Stimulated activated CD4-positive, alpha-beta T cell treated with anti-CD3 and anti-CD28 coated beads, Interleukin-15, amount 100 ng/mL, for 48 hours (primary cell): ENCODE data around the gene ACOT2.
A peak's percentile ranks its signal among the peaks of the same experiment; 100 is the strongest.
"Not testable (repeated sequence)": the region's sequence is repeated elsewhere in the genome, so short reads cannot be mapped to it uniquely, and the experiment has no call there.

ENCODE experiments used
- DNase-seq, 2 donors: peaks; one replicate each; pipeline ENCODE4 v3.0.0-alpha.2; 2020; ENCODE audit warnings: low read depth in 2 of 2

Gene ACOT2

DNA sequence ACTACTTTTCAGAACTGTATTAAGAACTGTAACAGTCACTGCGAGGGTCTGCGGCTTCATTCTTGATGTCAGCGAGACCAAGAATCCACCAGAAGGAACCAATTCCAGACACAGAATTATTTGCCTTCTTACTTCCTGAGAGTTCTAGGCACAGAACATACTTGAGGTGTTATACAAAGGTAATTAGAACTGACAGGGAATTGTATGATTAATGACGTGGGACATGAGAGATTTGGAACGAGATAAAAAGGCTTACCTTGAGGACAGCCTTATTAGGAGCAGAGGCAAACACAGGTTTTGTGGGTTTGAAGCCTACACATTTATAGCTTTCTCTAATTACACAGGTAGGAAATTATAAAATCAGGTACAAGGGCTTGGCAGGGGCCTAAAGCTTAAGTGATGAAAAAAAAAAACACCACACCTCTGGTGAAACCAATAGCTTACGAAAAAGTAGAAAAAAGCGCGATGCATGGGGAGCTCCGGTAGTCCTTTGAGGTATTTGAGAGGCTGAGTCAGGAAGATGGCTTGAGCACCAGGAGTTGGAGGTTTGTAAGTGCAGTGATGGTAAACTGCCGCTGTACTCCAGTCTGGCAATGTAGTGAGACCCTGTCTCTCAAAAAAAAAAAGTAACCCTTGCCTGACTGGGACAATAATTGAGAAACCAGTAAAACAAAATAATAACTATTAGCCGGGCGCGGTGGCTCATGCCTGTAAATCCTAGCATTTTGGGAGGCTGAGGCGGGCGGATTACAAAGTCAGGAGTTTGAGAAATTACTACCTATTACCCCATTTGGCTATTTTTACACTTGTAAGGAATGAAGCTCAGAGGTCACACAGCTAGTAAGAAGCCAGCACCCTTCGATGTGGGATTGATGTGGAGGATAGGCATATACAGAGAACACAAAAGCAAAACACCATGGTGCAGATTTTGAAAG lies 795 bp upstream of the ACOT2 start:
- no peak for DNase-seq

DNA sequence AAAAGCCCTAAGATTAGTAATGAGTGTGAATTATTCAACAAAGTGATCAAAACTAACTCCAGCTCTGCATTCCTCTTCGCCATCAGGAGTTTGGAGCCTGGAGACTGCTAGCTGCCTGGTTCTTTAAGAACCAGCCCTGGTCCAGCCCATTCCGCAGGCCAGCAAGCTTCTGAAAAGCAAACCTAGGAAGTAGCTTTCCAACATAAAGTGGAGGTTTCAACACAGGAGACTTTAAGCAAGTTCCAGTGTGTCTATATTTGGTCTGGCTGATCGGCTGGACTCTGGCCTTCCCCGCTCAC lies 178 bp upstream of the ACOT2 start:
- DNase-seq, result not testable (repeated sequence)

DNA sequence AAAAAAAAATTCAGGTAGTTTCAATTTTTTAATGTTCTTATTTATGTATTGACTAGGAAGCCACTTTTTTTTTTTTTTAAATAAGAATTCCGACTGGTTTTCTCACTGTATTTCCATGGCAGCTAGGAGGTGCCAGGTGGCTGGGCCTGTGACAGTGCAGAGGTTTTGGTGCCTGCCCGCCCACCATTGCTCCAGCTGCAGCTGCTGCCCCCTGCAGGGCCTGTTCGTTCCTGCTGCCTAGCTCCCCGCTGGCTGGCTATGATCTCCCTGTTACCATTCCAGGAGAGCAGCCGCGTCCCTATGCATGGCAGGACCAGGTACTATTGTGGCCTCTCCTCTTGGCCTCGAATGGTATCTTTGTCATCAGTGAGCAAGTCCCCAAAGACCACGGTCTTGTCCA lies 1.9 kb downstream of the ACOT2 start:
- DNase-seq, result peak in 1 of 2 donors; percentile 50

DNA sequence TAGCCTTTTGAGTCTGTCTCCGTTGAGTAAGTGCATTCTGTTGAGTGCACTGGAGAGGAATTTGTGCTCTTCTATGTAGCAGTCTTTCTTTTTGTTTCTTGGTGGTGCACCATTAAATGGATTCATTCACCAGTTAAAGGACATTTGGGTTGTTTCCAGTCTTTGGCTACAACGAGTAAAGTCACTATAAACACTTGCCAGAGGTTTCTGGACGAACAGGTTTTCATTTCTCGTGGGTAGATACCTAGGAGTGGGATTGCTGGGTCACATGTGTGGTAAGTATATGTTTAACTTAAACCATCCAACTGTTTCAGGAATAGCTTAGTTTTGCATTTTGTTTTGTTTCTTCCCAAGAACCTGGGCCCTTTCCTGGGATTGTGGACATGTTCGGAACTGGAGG lies 4.0 kb downstream of the ACOT2 start:
- DNase-seq, result not testable (repeated sequence)

DNA sequence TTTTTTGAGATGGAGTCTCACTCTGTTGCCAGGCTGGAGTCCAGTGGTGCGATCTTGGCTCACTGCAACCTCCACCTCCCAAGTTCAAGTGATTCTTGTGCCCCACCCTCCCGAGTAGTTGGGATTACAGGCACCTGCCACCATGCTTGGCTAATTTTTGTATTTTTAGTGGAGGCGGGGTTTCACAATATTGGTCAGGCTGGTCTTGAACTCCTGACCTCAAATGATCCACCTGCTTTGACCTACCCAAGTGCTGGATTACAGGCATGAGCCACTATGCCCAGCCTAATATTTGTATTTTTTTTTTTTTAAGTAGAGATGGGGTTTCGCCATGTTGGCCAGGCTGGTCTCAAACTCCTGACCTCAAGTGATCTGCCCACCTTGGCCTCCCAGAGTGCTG lies 4.7 kb downstream of the ACOT2 start:
- DNase-seq, result not testable (repeated sequence)

DNA sequence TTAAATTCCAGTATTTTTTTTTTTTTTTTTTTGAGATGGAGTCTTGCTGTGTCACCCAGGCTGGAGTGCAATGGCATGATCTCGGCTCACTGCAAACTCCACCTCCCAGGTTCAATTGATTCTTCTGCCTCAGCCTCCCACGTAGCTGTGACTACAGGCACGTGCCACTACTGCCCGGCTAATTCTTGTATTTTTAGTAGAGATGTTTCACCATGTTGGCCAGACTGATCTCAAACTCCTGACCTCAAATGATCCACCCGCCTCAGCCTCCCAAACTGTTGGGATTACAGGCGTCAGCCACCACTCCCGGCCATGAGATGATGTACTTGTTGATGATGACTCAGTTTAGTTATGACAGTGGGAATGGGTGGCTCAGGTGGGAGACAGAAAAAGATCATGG lies 5.2 kb downstream of the ACOT2 start:
- DNase-seq, result not testable (repeated sequence)

DNA sequence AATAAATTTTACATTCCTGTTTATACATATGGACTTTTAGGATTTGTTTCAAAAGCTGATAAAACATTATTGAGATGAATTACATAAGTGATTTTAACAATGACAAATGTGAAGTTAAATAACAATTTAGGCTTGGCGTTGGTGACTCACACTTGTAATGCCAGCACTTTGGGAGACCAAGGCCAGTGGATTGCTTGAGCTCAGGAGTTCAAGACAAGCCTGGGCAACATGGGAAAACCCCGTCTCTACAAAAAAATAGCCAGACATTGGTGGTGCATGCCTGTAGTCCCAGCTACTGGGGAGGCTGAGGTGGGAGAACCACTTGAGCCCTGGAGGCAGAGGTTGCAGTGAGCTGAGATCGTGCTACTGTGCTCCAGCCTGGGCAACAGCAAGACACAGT lies 7.4 kb downstream of the ACOT2 start:
- no peak for DNase-seq

DNA sequence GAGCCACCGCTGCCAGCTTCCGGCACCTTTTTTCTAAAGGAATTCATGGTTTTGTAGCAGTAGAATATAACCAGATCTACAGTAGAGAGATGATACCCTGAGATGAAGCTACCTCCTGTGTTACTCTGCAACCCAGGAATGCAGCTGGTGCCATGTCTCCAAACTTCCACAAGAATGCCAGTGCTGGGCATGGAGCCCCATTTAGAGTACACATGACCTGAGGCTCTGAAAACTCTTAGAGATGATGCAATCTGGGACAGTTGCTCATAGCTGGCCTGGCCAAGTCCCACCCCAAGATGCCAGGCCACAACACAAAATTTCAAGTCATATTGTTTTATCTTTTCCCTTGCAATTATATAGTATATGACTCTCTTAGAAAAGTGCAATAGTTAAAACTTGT lies 8.2 kb downstream of the ACOT2 start:
- DNase-seq, result not testable (repeated sequence)

DNA sequence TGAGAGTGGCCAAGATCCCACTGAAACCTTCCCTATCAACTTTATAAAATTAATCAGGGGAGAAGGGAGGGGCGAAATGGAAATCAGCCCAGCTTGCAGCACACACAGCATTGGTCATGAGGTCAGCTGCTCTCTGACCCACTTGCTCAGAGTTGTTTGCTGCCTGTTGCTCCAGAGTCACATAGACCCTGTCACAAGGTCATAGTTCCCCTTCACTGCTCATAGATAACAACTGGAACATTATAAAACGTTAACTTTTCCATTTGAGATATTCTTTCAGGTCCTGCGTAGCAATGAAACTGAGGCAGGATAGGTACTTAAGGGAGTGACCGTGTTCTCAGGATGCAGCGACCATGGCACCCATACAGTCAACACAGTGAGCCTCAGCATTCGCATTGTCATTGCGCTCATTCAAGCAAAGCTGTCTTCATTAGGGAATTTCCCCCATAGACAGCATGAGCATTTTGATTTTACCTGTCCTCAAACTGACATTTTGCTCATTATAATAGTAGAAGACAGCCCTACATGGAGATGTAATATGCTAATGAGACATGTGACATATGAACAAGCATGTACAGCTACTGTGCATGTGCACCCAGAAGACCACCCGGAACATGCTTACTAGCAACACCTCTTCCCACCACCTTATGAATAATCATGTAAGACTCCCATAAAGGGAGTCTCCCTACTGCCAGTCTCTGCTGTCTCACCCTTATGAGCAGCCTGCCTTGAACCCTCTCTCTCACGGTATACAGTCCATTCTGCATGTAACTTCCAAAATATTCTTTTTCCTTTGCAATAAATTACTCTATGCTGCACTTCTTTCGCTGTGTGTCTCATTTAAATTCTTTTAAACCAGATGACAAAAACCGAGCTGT lies 13.3 kb downstream of the ACOT2 start:
- DNase-seq, result not testable (repeated sequence)

DNA sequence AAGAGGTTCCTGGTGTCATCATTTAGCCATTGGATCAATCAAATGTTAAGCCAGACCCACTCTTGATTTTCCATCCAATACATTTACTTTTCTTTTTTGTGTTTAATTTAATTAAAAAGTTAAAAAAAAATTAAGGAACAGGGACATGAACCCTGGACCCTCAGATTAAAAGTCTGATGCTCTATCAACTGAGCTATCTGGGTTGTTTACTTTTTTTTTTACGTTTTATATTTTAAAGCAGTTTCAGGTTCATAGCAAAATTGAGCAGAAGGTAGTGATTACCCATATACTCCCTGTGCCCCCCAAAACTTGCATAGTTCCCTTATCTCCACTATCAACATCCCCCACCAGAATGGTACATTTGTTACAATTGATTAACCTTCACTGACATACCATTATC lies 19.7 kb downstream of the ACOT2 start:
- DNase-seq, result no peak

DNA sequence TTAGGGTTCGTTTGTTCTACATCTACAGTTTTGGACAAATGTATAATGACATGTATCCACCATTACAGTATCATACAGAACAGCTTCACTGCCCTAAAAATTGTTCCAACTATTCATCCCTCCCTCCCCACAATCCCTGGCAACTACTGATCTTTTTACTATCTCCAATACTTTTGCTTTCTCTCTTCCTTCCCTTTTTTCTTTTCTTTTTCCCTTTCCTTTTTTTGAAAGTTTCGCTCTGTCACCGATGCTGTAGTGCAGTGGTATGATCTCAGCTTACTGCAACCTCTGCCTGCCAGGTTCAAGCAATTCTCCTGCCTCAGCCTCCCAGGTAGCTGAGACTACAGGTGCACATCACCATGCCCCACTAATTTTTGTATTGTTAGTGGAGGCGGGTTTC lies 20.1 kb downstream of the ACOT2 start:
- DNase-seq, result no peak

DNA sequence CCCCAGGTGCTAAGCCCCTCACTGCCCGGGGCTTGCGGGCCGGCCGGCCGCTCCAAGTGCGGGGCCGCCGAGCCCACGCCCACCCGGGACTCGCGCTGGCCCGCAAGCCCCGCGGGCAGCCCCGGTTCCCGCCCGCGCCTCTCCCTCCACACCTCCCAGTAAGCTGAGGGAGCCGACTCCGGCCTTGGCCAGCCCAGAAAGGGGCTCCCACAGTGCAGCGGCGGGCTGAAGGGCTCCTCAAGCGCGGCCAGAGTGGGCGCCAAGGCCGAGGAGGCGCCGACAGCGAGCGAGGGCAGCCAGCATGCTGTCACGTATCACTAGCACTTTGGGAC lies 21.6 kb downstream of the ACOT2 start:
- not testable (repeated sequence) for DNase-seq

DNA sequence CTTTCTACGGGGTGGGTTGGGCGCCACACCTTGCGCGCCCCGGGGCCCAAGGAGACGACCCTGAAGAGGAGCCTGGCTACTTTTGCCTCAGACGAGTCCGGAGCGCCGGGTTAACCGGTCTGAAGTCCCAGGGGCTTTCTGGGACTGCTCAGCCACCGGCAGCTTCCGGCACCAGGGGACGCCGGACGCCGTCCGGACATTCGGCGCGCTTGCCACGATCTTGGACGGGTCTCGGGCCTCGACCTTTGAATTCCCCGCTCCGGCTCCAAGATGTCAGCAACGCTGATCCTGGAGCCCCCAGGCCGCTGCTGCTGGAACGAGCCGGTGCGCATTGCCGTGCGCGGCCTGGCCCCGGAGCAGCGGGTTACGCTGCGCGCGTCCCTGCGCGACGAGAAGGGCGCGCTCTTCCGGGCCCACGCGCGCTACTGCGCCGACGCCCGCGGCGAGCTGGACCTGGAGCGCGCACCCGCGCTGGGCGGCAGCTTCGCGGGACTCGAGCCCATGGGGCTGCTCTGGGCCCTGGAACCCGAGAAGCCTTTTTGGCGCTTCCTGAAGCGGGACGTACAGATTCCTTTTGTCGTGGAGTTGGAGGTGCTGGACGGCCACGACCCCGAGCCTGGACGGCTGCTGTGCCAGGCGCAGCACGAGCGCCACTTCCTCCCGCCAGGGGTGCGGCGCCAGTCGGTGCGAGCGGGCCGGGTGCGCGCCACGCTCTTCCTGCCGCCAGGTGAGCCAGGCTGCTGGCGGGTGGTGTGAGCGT lies 22.9 kb downstream of the ACOT2 start, which contains the start of gene ACOT4:
TSS of gene ACOT4 (plus strand) at position 184 of the 760 bp plus-strand sequence. CDS start at position 271, 87 bp downstream.
- DNase-seq, result peak in 1 of 2 donors; percentile 26

DNA sequence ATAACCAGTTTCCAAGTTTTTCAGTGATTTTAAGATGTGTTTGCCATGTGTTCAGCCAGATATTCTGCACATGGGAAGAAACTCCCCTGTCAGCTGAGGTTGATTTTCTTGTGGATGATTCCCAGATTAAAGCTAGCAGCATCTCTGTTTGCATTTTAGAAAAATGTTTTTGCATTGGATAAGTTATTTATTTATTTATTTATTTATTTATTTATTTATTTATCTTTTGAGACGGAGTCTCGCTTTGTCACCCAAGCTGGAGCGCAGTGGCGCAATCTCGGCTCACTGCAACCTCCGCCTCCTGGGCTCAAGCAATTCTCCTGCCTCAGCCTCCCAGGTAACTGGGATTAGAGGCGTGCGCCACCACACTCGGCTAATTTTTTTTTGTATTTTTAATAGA lies 25.5 kb downstream of the ACOT2 start:
- no peak for DNase-seq

DNA sequence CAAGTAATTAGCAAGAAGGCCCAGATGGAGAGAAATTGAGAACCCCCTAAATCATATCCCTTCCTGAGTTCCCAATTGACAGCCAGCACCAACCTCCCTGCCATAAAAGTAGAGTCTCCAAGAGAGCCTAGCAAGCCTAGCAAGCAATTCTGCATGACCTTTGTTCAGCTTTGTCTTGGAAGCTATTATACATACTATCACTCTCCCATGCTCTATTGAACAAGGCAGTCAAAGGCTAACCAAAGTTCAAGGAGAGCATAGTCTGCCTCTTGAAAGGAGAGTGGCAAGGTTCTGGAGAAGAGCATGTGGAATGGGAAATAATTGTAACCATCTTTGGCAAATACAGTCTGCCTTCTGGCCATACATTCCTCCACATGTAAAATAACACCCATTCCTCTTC lies 30.5 kb downstream of the ACOT2 start:
- no peak for DNase-seq

DNA sequence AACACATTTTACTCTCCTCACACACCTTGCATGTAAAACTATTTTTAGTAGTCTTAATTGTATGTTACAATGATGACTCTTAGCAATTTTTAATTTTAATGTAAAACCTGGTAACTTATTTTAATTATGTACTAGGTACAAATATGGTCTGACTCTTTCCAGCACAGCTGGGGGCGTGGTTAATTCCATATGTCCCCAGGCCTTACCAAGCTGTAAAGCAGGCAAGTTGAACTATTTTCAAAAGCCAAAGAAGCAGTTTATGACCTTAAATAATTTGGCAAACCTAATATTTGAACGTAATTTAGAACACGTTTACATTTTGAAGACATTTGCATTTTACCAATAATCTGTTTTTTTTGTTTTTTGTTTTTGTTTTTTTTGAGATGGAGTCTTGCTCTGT lies 34.0 kb downstream of the ACOT2 start:
- DNase-seq, result no peak

DNA sequence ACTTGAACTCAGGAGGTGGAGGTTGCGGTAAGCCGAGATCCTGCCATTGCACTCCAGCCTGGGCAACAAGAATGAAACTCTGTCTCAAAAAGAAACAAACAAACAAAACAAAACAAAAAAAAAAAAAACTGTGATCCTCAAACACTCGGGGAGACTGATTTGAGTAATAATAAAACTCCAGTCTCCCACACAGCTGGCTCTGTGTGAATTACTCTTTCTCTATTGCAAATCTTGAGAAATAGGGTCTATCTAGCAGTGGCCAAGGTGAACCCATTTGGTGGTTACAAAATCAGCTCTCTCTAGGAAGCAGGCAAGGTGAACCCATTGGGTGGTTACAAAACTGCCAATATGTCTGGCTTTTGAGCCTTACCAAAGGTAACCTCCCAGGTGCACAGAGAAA lies 37.3 kb downstream of the ACOT2 start:
- DNase-seq, result no peak

DNA sequence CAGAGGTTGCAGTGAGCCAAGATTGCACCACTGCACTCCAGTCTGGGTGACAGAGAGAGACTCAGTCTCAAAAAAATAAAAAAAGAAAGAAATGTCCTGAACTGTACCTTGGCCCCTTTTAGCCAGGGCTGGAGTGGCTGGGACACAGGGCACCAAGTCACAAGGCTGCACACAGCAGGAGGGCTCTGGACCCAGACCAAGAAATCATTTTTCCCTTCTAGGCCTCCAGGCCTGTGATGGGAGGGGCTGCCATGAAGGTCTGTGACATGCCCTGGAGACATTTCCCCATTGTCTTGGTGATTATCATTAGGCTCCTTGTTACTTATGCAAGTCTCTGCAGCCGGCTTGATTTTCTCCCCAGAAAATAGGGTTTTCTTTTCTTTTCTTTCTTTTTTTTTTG lies 38.2 kb downstream of the ACOT2 start:
- no peak for DNase-seq

DNA sequence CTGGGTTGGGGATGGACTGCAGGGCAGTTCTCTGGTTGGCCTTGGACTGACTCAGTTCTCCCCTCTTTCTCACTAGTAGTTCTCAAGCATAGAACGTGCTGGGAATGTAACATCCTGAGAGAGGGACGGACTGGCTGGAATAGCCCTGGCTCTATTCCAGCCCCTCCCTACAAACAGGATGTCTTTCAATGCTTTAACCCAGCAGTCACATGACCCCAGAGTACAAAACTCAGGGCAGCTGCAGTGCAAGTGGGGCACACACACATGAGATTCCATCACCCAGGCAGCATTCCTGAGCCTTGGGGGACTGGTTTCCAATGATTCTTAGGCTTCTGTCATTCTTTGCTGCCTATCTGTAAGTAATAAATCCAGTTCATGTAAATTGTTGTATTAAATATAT lies 41.7 kb downstream of the ACOT2 start:
- no peak for DNase-seq

DNA sequence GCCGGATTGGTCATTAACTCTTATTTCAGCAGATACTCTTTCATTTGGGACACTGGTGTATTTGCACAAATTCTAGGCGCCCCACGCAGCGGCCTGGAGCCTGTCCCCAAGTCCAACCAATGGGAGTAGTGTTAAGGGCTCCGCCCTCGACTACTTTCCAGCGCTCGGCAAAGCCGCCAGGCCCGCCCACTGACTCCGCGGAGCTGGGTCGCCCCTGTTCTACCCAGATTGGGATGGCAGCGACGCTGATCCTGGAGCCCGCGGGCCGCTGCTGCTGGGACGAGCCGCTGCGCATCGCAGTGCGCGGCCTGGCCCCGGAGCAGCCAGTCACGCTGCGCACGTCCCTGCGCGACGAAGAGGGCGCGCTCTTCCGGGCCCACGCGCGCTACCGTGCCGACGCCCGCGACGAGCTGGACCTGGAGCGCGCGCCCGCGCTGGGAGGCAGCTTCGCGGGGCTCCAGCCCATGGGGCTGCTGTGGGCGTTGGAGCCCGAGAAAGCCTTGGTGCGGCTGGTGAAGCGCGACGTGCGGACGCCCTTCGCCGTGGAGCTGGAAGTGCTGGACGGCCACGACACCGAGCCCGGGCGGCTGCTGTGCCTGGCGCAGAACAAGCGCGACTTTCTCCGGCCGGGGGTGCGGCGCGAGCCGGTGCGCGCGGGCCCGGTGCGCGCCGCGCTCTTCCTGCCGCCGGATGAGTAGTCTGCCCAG lies 43.5 kb downstream of the ACOT2 start, which contains the start of gene ACOT6:
TSS of gene ACOT6 (plus strand) at position 179 of the 707 bp plus-strand sequence. CDS start at position 234, 55 bp downstream.
- DNase-seq, result peak; percentile 50 to 66

DNA sequence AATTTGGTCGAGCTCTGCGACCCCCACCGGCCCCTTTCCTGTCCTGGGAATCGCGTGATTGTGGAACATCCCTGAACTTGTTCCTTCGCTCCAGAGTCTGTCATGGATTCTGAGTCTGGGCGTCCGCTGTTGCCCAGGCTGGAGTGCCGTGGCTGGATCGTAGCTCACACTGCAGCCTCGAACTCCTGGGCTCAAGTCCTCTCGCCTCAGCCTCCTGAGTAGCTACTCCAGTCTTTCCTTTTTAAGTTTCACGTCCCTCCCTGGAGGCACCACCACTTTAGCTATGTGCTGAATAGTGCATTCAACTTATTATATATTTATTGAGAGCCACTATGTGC lies 44.0 kb downstream of the ACOT2 start:
- no peak for DNase-seq
